SK-N-MC (cell line): Measurements from ENCODE around the gene DGCR2.

Source experiments
- EZH2 ChIP-seq: fragments of 200-600 bp; sonication (generic); IDR thresholded peaks from one replicate; pipeline ENCODE4 v1.6.1; 2017; ENCODE audit warnings: antibody characterized with exemption
- FOXP2 ChIP-seq: optimal IDR thresholded peaks from 2 replicates; pipeline ENCODE3; 2011; ENCODE audit warnings: mild to moderate bottlenecking, moderate library complexity; ENCODE audit not compliant: insufficient read depth; ENCODE audit errors: extremely low read length, control extremely low read depth
- POLR2AphosphoS5 ChIP-seq: IDR thresholded peaks from 2 replicates; pipeline ENCODE4 v1.6.1; 2012; ENCODE audit warnings: mild to moderate bottlenecking, low read depth, low read length, borderline replicate concordance

DNA sequence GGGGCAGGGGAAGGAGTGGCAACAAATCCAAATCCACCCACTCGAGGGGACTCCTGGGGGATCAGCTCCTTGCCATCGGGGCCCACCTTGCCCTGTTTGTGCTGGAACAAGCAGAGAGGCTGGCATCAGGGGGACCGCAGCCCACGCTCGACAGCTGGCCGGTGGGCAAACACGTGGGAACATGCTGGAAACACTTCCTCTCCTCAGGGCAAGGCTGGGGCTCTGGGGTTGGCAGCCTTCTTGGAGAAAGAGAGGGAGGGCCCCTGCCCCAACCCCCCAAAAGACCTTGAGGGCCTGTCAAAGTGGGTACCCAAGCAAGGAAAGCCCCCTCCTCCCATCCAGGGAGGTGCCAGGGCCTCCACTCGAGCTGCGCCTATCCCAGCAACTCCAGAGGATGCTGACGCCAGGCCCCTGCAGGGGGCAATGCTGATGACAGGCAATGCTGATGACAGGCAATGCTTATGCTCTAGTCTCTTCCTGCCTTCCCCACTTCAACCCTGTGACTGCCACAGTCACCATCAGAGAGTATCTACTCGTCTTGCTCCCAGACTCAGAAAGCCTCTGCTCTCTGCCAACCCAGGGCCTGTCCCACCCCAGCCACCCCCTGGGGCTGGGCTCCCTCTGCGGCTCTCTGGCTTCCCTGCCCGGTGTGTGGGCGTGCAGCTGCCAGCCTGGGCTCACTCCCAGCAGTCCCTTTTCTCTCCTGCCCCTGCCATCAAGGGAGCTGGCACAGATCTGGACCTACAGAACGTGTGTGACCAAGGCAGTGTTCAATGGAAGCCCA is 16.2 kb upstream of the DGCR2 start:
- TF ChIP-seq FOXP2 = no peak
- TF ChIP-seq POLR2AphosphoS5 = no peak
- no peak for TF ChIP-seq EZH2
